Measurements from ENCODE around the gene DDX20.

GRCh38 chr1:111735321-111735720 is 20.4 kb upstream of the DDX20 start:
- TF ChIP-seq HDAC6 (IDR thresholded peaks at IDR 0.05; ENCODE audit: low read depth, low read length): no peak
- TF ChIP-seq POLR2AphosphoS5 (IDR thresholded peaks at IDR 0.05; ENCODE audit: low read depth, low read length): no peak
- TF ChIP-seq EZH2 (IDR thresholded peaks at IDR 0.05; ENCODE audit: low read depth, low read length, severe bottlenecking): no peak
- TF ChIP-seq RNF2 (IDR thresholded peaks at IDR 0.05; ENCODE audit: borderline replicate concordance, low read depth, low read length, missing control alignments, poor library complexity, severe bottlenecking): no peak
- no peak for TF ChIP-seq CREB1 (IDR thresholded peaks at IDR 0.05)
- TF ChIP-seq, protein P1, sequence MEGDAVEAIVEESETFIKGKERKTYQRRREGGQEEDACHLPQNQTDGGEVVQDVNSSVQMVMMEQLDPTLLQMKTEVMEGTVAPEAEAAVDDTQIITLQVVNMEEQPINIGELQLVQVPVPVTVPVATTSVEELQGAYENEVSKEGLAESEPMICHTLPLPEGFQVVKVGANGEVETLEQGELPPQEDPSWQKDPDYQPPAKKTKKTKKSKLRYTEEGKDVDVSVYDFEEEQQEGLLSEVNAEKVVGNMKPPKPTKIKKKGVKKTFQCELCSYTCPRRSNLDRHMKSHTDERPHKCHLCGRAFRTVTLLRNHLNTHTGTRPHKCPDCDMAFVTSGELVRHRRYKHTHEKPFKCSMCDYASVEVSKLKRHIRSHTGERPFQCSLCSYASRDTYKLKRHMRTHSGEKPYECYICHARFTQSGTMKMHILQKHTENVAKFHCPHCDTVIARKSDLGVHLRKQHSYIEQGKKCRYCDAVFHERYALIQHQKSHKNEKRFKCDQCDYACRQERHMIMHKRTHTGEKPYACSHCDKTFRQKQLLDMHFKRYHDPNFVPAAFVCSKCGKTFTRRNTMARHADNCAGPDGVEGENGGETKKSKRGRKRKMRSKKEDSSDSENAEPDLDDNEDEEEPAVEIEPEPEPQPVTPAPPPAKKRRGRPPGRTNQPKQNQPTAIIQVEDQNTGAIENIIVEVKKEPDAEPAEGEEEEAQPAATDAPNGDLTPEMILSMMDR (IDR thresholded peaks at IDR 0.05; ENCODE audit: control extremely low read depth in 1 of 3, insufficient read depth in 1 of 3, low read depth in 1 of 3, low read length in 3 of 3): no peak
